Neural cell (in vitro differentiated cells): Measurements from ENCODE around the gene INPP4B. TPM values are rescaled to one million over a fixed set of nuclear protein-coding genes. Genes with fewer than 3 reads are reported as not detected.

ENCODE experiments used
- H2AFZ ChIP-seq: fragments of 200-600, 300-800 bp; sonication (generic), shearing (Covaris generic); 2 replicates; pipeline ENCODE4 v1.6.0; 2014; ENCODE audit warnings: low read depth, mild to moderate bottlenecking, antibody characterized with exemption, low read length, moderate library complexity
- H3F3A ChIP-seq: fragments of 200-600 bp; shearing (Covaris generic); 2 replicates; pipeline ENCODE4 v1.6.1; 2016; ENCODE audit warnings: mild to moderate bottlenecking, moderate library complexity, mixed read lengths, antibody characterized with exemption, low read length; ENCODE audit not compliant: insufficient read depth, poor library complexity, severe bottlenecking
- H3K27ac ChIP-seq: fragments of 200-600, 300-800 bp; sonication (generic), shearing (Covaris generic); 2 replicates; pipeline ENCODE4 v1.5.1; 2014; ENCODE audit warnings: mild to moderate bottlenecking, low read length, moderate library complexity
- H3K27me3 ChIP-seq: fragments of 300-800, 200-600 bp; sonication (generic), shearing (Covaris generic); 2 replicates; pipeline ENCODE4 v1.6.0; 2014; ENCODE audit warnings: mild to moderate bottlenecking, low read depth, low read length, moderate library complexity; ENCODE audit not compliant: insufficient read depth
- H3K36me3 ChIP-seq: fragments of 300-800, 200-600 bp; sonication (generic), shearing (Covaris generic); 2 replicates; pipeline ENCODE4 v1.5.1; 2014; ENCODE audit warnings: mild to moderate bottlenecking, antibody characterized with exemption, low read length, moderate library complexity; ENCODE audit not compliant: insufficient read depth
- H3K4me2 ChIP-seq: fragments of 300-800, 200-600 bp; sonication (generic), shearing (Covaris generic); 2 replicates; pipeline ENCODE4 v1.6.0; 2014; ENCODE audit warnings: mild to moderate bottlenecking, low read length
- H3K4me3 ChIP-seq: fragments of 300-800, 200-600 bp; sonication (generic), shearing (Covaris generic); 2 replicates; pipeline ENCODE4 v1.5.1; 2014; ENCODE audit warnings: mild to moderate bottlenecking, low read length, moderate library complexity
- H3K79me2 ChIP-seq: fragments of 200-600 bp; shearing (Covaris generic); replicated peaks from 2 replicates; pipeline ENCODE4 v1.6.0; 2014; ENCODE audit warnings: mild to moderate bottlenecking, low read length, moderate library complexity; ENCODE audit not compliant: insufficient read depth
- H3K9ac ChIP-seq: fragments of 300-800, 200-600 bp; sonication (generic), shearing (Covaris generic); 2 replicates; pipeline ENCODE4 v1.6.1; 2016; ENCODE audit warnings: mild to moderate bottlenecking, low read length, mixed read lengths
- H3K9me2 ChIP-seq: fragments of 200-600 bp; shearing (Covaris generic); 2 replicates; pipeline ENCODE4 v1.6.1; 2016; ENCODE audit warnings: mild to moderate bottlenecking, low read length, mixed read lengths; ENCODE audit not compliant: insufficient read depth
- H3K9me3 ChIP-seq: fragments of 200-600, 300-800 bp; sonication (generic), shearing (Covaris generic); 2 replicates; pipeline ENCODE4 v1.6.1; 2016; ENCODE audit warnings: mild to moderate bottlenecking, mixed run types, low read length, moderate library complexity, mixed read lengths
- H4K20me1 ChIP-seq: fragments of 200-600 bp; shearing (Covaris generic); 2 replicates; pipeline ENCODE4 v1.6.1; 2016; ENCODE audit warnings: mild to moderate bottlenecking, mixed run types; ENCODE audit not compliant: insufficient read depth
- CTCF ChIP-seq: fragments of 450-650 bp; IDR thresholded peaks from 2 replicates; pipeline ENCODE4 v1.5.1; 2014; ENCODE audit warnings: antibody characterized with exemption, mild to moderate bottlenecking, moderate library complexity; ENCODE audit not compliant: poor library complexity, severe bottlenecking
- EP300 ChIP-seq: fragments of 450-650 bp; conservative IDR thresholded peaks from 2 replicates; pipeline ENCODE4 v1.6.1; 2014; ENCODE audit warnings: antibody characterized with exemption, mild to moderate bottlenecking, moderate library complexity; ENCODE audit not compliant: poor library complexity, severe bottlenecking
- EZH2 ChIP-seq: fragments of 200-600, 300-800 bp; shearing (Covaris generic), sonication (generic); IDR thresholded peaks from 2 replicates; pipeline ENCODE4 v1.6.1; 2014; ENCODE audit warnings: antibody characterized with exemption, low read length, borderline replicate concordance, mild to moderate bottlenecking; ENCODE audit not compliant: insufficient read depth, poor library complexity, severe bottlenecking
- MXI1 ChIP-seq: fragments of 450-650 bp; conservative IDR thresholded peaks from 2 replicates; pipeline ENCODE4 v1.6.1; 2014; ENCODE audit warnings: antibody characterized with exemption, mild to moderate bottlenecking; ENCODE audit not compliant: poor library complexity, severe bottlenecking
- POLR2AphosphoS5 ChIP-seq: IDR thresholded peaks from 2 replicates; pipeline ENCODE4 v1.6.1; 2012
- RAD21 ChIP-seq: fragments of 450-650 bp; conservative IDR thresholded peaks from 2 replicates; pipeline ENCODE4 v1.6.1; 2014; ENCODE audit warnings: antibody characterized with exemption, mild to moderate bottlenecking, moderate library complexity
- REST ChIP-seq: IDR thresholded peaks from 2 replicates; pipeline ENCODE4 v1.6.1; 2012; ENCODE audit warnings: borderline replicate concordance
- SMC3 ChIP-seq: fragments of 450-650 bp; conservative IDR thresholded peaks from 2 replicates; pipeline ENCODE4 v1.6.1; 2014; ENCODE audit warnings: antibody characterized with exemption, mild to moderate bottlenecking, moderate library complexity; ENCODE audit not compliant: poor library complexity
- TAF1 ChIP-seq: IDR thresholded peaks from 2 replicates; pipeline ENCODE4 v1.6.1; 2012; ENCODE audit warnings: low read depth
- polyA plus RNA-seq: library from polyadenylated mRNA; depleted of rRNA; stranded (reverse); fragments of >200 nt; gene quantifications from 2 replicates; pipeline ENCODE4 v1.2.3, GENCODE V29; 2014

Gene INPP4B
- polyA plus RNA-seq, 1 donor from 2014 or later, result 0.30 TPM

- no peaks in the 10 kb centered on the region for H3K79me2 ChIP-seq
- H3K9ac ChIP-seq, result no peak overlapping the region
- no peak overlapping the region for H3K4me3 ChIP-seq
- no peaks in the 10 kb centered on the region for H3K9me2 ChIP-seq
- no peaks in the 10 kb centered on the region for H3F3A ChIP-seq
- TF ChIP-seq RAD21 (no peak), SMC3 (no peak)
- H3K4me2 ChIP-seq, result no peak overlapping the region
- H4K20me1 ChIP-seq, result no peaks in the 10 kb centered on the region
- no peak overlapping the region for H3K27ac ChIP-seq
- H3K9me3 ChIP-seq, result no peaks in the 10 kb centered on the region
- H3K36me3 ChIP-seq, result no peaks in the 10 kb centered on the region
- no peaks in the 10 kb centered on the region for H3K27me3 ChIP-seq
- no peak overlapping the region for H2AFZ ChIP-seq
Observed at GRCh38 chr4:142614621-142615323, 231.3 kb downstream of the INPP4B start.

- Histone ChIP-seq H2AFZ (no peak overlapping the region), H4K20me1 (no peaks in the 10 kb centered on the region), H3K9ac (no peak overlapping the region), H3K9me3 (no peaks in the 10 kb centered on the region), H3K79me2 (no peaks in the 10 kb centered on the region), H3K4me2 (no peak overlapping the region), H3F3A (no peaks in the 10 kb centered on the region), H3K9me2 (no peaks in the 10 kb centered on the region), H3K27me3 (no peaks in the 10 kb centered on the region), H3K36me3 (no peaks in the 10 kb centered on the region), H3K4me3 (no peak overlapping the region), H3K27ac (no peak overlapping the region)
- TF ChIP-seq CTCF (no peak), POLR2AphosphoS5 (no peak), SMC3 (no peak), MXI1 (no peak), RAD21 (no peak), REST (no peak)
Observed at GRCh38 chr4:142607976-142608375, 238.1 kb downstream of the INPP4B start.

GRCh38 chr4:142600952-142601351 is 245.1 kb downstream of the INPP4B start:
- TF ChIP-seq EP300 (no peak), TAF1 (no peak), MXI1 (no peak), RAD21 (no peak), POLR2AphosphoS5 (no peak), EZH2 (no peak), SMC3 (no peak), CTCF (no peak), REST (no peak)
- no peak overlapping the region for H3K4me2 ChIP-seq
- no peaks in the 10 kb centered on the region for H3K9me2 ChIP-seq
- no peak overlapping the region for H3K9ac ChIP-seq
- H3K9me3 ChIP-seq, result no peaks in the 10 kb centered on the region
- H3K79me2 ChIP-seq, result no peaks in the 10 kb centered on the region
- H2AFZ ChIP-seq, result no peak overlapping the region
- no peaks in the 10 kb centered on the region for H3K27me3 ChIP-seq
- H3K4me3 ChIP-seq, result no peak overlapping the region
- no peak overlapping the region for H3K27ac ChIP-seq
- H3K36me3 ChIP-seq, result no peaks in the 10 kb centered on the region
- no peaks in the 10 kb centered on the region for H3F3A ChIP-seq
- H4K20me1 ChIP-seq, result no peaks in the 10 kb centered on the region
